GM12801 (cell line): ENCODE measurements around the gene GPR151.

Source experiments
- TF ChIP-seq, protein P1 (sequence below): IDR thresholded peaks from one replicate; pipeline ENCODE4 v1.5.1; 2011; ENCODE audit warnings: control low read depth; ENCODE audit not compliant: insufficient read length; ENCODE audit errors: extremely low read depth

Gene GPR151

DNA sequence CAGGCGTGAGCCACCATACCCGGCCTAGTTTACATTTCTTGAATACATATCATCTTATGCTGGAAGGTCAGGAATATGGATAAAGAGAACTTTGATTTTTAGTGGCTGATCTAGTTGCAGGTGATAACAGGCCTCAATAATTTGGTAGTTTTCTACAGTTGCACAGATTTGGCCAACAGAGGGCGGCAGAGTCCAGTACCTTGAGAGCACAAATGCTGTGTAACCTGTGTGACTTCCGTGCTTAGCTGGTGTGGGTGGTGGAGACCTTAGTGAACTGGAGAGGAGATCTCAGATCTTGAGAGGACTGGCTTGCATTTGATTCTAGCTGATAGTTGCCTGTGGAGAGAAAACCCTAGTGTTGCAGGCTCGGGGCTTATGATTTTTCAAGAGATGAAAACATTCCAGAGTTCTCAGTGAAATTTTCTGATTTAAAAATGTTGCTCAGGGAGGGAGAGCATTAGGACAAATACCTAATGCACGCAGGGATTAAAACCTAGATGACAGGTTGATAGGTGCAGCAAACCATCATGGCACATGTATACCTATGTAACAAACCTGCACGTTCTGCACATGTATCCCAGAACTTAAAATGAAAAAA lies 17.4 kb upstream of the GPR151 start:
- TF ChIP-seq, protein P1, sequence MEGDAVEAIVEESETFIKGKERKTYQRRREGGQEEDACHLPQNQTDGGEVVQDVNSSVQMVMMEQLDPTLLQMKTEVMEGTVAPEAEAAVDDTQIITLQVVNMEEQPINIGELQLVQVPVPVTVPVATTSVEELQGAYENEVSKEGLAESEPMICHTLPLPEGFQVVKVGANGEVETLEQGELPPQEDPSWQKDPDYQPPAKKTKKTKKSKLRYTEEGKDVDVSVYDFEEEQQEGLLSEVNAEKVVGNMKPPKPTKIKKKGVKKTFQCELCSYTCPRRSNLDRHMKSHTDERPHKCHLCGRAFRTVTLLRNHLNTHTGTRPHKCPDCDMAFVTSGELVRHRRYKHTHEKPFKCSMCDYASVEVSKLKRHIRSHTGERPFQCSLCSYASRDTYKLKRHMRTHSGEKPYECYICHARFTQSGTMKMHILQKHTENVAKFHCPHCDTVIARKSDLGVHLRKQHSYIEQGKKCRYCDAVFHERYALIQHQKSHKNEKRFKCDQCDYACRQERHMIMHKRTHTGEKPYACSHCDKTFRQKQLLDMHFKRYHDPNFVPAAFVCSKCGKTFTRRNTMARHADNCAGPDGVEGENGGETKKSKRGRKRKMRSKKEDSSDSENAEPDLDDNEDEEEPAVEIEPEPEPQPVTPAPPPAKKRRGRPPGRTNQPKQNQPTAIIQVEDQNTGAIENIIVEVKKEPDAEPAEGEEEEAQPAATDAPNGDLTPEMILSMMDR = peak; percentile 65

DNA sequence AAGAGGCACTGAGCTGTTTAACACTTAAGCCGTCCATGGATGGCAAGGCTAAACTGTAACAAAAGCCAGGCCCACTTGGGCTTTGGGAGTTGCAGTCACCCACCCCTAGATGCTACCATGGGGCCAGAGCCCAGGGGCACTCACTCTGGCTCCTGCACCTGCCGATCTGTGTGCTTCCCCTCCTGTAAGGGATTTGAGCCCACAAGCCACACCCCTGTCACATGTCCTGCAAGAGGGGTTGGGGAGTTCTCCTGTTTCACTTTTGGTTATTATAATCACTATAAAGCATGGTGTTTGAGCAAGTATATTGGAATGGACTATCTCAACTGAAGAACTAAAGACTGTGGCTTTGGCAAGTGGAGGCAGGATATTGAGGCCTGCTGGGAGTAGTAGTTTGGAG lies 14.0 kb upstream of the GPR151 start:
- TF ChIP-seq, protein P1 = no peak

DNA sequence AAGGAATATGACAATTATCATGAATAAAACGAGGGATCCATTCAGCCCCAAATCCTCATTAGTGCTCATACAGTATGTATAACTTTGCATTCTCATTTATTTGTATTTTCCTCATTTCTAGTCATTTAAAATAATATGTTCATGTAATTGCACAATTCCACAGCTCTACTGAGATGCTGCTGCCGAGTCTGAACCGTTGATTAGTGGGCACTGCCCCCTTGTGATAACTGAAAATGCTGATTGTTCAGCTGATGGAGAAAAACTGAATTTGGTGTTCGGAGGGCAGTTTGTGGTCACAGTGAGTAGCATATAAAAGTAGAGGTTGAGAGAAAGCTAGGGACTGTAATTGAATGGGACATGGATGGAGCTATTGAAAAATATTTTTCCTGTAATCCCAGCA lies 12.2 kb upstream of the GPR151 start:
- TF ChIP-seq, protein P1 = no peak

DNA sequence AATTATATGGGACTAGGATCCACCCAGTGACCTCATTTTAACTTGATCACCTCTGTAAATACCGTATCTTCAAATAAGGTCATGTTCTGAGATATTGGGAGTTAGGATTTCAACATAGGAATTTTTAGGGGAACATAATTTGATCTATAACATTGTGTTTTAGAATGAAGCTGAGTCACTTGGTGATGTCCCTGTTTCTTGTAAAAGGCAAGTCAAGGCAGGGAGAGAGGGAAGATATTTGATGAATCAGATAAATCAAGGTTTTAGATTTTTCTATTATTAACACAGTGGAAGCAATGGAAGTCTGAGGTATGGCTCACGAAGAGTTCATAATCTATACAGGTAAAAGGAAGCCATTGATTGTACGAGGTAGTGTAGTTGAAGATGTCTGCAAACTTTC lies 11.8 kb upstream of the GPR151 start:
- TF ChIP-seq, protein P1 = no peak

DNA sequence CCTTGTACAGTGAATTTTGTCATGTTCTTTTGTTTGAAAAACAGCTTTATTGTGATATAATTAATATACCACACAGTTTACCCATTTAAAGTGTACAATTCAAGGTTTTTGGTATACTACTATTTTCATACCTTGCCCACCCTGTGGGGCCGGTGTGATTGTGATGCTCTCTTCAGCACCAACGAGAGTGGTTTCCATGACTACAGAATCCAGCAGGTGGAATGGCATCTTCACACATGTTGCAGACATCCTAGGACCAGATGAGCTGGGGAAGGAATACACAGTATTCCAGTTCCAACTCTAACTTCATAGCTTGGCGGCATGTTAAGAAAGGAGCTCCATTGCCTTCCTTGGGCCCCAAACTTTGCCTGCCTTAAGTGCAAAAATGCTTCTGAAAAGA lies 7.7 kb upstream of the GPR151 start:
- TF ChIP-seq, protein P1 = no peak

DNA sequence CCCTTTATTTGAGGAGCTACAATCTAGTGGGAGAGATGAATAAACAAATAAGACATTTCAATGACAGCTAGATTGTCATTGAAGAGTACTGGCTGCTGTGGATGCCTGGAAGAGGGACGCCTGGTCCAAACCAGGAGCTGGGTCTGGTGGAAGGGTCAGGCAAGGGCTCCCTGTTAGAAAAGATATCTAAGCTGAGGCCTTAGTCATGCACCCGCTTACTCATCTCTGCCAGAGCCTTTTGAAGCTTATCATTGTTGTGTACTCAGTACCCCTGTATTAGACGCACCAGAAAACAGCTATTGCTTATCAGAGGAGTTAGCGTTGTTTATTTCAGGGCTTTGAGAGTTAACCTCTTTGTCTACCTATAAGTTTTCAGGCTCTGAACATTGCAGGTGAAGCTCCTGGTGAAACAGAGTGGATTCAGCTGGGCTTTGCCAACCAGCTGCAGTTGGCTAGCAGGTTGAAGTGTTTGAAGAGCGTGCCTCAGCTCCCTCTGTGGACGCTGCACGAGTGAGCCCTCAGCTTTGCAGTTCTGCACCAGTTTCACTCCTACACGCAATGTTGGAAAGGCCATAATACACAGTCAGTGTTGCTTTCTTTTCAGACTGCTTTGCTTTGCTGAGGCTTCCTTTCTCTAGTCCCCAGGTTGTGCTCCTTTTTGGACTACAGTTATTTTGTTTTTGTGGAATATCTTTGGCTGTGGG lies 5.6 kb upstream of the GPR151 start:
- TF ChIP-seq, protein P1 = no peak

DNA sequence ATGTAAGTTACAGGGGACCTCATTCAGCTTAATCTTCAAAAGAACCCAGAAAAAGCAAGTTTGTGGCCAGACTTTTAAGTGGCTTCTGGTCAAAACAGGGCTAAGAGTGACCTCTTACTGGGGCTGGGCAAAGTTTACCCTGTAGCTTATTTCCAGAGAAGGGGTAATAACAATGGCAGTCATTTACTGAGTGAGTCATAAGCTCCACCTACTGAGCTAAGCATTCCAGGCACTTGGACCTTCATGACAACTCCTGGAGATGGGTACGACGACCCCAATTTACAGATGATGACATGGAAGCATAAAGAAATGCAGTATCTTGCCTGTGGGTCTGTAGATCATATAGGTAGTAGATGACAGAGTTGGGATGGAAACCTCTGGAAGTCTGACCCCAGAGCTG lies 4.7 kb upstream of the GPR151 start:
- TF ChIP-seq, protein P1 = no peak

DNA sequence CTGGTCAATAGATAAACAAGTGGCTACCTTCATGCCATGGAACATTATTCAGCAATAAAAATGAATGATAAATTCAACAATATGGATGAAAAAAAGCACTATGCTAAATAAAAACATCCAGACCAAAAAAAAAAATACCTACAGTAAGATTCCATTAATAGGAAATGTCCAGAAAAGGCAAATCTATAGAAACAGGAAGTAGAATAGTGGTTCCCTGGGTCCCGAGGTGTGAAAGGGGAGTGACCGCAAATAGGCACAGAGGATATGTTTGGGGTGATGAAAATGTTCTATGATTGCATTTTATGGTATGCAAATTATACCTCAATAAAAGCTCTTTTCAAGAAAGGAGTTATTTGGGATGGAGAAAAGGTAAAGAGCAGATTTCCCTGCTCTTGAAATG lies 3.6 kb upstream of the GPR151 start:
- TF ChIP-seq, protein P1 = no peak
